Activated naive CD4-positive, alpha-beta T cell treated with Interleukin-2 at 50 U/mL for 16 hours (primary cell): ENCODE results near the gene MYL12A.
A peak's percentile ranks its signal among the peaks of the same experiment; 100 is the strongest.
"Not testable (repeated sequence)": the region's sequence is repeated elsewhere in the genome, so short reads cannot be mapped to it uniquely, and the experiment has no call there.

Source experiments
- DNase-seq: peaks from one replicate; pipeline ENCODE4 v3.0.0-alpha.2; 2020

MYL12A gene

DNA sequence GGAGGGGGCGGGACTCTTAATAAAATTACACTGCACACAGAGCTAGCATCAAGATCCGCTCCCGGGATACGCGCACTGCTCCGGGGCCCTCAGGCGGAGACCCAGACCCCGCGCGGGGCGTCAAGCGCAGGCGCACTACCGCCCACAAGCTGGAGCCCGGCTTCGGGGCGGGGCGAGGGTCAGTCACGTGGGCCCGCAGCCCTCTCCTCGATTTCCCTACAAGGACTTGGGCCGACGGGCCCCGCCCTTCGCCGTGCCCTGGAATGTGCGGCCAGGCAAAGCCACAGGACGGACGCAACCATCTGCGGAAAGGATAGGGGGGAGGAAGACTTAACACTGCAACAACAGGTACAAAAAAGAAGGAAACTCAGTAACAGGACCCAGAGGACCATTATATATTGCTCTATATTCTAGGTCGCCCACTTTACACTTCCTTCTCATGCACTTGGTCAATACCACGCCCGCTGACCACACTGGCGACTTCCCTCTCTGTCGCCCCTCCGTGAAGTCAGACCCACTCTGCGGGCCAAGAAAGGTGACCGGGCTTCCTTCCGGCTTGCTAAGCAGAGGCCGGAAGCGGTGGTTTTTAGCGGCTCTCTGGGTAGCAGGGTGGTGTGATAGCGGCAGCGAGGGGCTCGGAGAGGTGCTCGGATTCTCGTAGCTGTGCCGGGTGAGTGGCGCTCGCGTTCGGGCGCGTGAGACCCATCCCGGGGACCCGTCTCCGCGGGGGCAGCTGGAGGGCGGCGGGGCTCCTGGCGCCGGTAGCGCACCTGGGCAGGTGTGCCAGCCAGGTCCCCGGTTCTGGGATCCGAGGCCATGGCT is at the start of gene MYL12A:
Gene MYL12A (plus strand): TSS at position 562 of the 822 bp plus-strand sequence. CDS start 5,447 bp downstream, outside the sequence.
- peak; percentile 94 for DNase-seq

DNA sequence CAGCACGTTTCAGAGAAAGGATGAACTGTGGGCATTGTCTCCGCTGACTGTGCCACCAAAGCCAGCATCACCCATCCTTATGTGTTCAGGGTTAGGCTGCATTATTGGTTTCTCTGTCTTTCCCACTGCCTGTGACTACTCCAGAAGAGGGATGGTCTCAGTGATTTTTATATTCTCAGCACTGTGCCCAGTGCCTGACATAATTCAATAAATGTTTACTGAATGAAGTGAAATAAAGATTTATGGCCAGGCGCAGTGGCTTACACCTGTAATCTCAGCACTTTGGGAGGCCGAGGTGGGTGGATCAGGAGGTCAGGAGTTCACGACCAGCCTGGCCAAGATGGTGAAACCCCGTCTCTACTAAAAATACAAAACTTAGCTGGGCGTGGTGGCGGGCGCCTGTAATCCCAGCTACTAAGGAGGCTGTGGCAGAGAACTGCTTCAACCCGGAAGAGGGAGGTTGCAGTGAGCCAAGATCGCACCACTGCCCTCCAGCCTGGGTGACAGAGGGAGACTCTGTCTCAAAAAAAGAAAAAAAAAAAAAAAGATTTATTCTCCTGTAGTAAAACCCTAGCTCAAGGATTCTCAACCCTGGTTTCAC is 49.2 kb upstream of the MYL12A start:
- DNase-seq: not testable (repeated sequence)

DNA sequence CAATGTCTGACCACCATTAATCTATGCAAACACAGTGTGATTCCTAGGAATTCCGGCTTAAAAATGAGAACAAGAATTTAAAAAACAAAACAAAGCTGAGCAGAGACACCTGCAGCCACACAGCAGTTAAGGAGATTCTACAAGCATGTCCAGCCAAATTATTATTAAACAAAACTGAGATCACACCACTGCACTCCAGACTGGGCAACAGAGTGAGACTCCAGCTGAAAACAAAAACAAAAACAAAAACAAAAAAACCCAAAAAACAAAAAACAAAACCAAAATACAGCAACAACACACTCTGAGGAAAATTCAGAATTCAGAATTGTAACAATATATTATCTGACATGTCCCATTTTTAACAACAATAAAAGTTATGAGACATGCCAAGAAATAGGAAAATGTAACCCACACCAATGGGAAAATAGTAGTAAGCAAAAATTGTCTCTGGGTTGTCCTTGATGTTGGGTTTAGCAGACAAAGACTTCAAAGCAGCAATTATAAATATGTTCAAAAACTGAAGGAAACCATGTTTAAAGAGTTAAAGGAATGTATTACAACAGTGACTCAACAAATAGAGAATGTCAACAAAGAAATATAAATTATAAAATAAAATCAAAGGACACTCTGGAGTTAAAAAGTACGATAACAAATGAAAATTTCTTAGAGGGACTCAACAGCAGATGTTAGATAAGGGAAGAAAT is 47.5 kb upstream of the MYL12A start:
- DNase-seq: no peak

DNA sequence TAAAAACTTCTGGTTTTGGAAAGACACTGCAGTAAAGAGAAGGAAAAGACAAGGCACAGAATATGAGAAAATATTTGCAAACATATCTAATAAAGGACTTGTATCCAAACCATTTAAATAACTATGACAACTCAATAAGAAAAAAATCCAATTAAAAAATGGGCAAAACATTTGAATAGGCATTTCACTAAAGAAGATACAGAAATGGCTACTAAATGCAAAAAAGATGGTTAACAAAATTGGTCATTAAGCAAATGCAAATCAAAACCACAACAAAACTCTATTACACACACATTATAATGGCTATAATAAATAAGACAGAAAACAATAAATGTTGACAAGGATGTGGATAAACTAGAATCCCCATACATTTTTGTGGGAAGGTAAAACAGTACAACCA is 42.4 kb upstream of the MYL12A start:
- DNase-seq: no peak

DNA sequence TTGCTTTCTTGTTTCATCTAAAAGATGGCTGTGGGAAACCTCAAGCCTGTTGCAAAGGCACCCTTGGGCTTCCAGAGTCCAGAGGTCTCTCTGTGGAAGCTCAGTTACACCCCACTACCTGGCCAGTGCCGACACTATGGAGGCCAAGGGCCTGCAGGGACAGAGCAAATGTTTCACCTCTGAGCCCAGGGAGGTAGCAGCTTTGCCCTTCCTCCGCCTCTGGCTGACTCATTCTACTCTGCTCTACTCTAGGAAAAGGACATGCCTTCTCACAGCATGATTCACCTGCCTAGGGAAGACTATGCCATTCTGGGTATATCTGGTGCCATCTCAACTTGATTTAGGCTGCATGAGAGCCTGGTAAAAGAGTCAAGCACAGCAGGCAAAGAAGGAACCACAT is 40.0 kb upstream of the MYL12A start:
- DNase-seq: no peak

DNA sequence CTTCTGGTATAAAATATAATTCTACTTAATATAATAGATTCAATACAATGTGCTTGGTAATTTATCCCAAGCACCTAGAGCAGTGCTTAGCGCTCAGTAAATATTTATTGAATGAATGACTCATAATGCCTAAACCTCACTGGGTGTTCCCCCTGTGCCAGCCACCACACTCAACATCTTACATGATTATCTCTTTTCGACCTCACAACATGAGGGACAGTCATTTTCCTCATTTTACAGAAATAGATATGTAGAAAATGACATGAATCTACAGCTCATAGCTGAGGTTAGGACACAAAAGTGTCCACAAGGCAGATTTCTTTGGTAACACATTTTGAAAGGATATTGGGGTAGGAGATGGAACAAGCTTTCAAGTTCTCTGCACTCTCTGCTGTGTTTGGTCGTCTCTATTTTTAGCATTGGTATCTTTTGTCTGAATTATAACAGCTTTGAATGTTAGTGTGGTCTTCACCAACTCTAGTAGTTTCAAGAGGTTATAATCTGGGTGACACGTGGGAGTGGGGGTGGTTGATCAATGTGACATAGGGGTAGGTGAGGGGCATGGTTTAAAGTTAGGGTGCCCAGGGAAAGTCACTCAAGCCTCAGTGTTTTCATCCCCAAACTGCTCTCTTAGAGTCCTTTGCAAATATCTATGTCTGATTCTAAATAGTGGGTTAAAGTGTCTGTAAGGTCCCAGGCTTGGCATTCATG is 37.6 kb upstream of the MYL12A start:
- no peak for DNase-seq

DNA sequence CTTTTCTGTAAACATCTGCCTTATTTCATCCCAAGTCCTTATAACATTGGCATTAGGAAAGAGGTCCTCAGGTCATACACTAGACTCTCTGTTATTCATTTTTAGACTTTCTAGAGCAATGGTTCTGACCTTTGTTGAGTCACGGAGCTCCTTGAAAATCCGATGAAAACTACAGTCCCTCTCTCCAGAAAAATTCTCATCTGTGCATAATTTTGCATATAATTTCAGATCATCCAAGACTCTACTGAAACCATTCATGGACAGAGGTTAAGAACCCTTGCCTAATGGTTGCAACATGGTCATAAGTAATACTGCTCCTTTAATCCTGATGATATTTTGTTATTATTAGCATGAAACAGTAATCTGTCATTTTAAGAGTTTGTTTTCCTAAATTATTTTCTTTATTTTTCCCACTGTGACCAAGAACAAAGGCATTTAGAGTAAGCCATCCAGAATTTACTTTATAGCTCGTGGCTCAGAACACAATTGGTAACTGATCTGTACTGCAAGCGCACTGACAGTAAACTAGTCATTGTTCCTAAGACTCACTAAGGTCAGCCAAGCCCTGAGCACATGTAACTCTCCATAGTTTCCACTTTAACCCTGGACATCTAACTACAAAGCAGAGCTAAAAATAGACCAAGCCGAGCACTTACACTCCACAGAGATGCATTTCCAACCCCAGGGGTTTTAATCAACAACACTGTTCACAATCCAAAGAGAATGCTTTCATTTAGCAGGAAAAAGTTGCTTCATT is 36.2 kb upstream of the MYL12A start:
- no peak for DNase-seq

DNA sequence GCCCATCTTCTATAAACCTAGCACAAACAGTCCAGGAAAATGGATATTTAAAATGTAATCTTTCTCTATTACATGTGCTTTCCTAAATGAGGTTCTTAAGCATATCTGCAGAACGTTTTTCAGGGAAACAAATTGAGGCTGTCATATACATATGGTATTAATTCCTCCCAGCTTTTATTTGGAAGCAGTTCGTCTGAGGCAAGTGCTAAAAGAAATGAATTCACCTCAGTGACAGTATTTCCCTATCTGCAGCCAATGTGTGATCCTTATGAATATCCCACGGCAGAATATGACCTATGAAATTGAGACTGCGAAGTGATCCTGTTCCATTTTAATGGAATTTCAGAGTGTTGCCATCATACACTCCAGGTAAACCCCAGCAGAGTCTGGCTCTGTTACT is 34.9 kb upstream of the MYL12A start:
- DNase-seq: no peak

DNA sequence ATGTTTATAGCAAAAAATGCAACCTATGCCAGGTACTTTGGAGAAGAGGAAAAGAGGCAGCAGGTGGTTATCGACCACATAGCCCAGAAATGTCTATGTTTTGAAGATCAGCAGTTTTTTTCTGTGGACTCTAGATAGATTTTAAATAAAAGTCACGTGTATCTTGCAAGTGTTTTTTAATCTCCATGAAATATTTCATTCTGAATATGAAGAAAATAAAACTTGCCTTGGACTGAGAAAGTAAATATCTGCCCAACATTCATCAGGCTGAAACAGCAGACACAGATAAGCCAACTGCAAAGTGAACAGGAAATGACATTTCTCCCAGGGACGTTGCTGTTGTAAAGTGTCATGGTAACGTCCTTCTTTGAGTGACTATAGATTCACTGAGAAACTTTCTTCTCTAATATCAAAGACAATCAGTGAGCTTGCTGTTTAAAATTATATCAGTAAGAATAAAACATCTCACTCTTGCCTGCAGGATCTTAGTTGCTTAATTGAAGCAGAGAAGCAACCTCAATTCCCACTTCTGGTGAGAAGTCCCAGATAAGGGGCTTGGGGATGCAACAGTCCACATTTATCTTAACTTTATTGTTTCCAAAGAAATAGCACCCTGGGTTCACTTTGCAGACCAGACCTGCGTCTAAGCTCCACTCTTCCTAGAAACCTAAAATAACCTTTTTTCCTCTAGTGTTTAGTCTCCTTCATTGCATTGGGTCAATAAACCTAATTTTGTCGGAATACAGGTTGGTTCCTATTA is 34.1 kb upstream of the MYL12A start:
- no peak for DNase-seq

DNA sequence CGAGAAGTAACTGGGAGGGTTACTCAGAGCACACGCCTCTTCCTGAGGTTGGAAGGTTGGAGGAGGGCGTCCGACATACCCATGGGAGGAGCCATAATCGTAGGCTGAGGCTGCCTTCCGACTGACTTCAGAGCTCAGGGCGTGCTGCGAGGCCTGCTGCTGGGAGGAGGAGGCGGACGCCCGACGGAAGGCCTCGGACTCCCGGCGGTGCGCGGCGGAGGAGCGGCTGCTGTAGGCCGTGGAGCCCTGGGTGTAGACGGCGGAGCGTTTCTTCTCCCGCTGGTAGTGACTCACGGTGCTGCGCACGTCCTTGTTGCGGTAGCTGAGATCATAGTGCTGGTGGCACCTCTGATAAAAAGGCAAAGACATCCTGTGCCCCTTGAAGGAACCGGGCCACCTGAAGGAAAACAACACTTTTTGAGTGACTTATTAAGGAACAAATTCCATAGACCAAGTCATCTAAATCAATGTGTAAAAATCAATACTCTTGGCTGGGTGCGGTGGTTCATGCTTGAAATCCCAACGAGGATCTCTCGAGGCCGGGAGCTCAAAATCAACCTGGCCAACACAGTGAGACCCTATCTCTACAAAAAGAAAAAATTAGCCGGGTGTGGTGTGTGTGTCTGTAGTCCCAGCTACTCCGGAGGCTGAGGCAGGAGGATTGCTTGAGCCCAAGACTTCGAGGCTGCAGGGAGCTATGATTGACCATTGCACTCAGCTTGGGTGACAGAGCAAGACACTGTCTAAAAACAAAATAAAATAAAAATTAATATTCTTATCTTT is 32.6 kb upstream of the MYL12A start:
- DNase-seq: no peak

DNA sequence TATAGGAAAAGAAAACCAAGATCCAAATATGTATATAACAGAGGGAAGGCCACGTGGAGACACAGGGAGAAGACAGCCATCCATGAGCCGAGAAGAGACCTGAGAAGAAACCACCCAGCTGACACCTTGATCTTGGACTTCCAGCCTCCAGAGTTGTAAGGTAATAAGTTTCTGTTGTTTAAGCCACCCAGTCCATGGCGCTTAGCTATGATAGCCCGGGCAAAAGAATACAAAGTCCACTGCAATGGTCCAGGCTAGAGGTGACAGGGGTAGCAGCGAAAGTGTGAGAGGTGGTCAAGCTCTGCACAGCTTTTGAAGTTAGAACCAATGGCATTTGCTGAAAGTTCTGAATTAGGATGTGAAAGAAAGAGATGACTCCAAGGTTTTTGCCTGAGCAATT is 30.6 kb upstream of the MYL12A start:
- DNase-seq: no peak

DNA sequence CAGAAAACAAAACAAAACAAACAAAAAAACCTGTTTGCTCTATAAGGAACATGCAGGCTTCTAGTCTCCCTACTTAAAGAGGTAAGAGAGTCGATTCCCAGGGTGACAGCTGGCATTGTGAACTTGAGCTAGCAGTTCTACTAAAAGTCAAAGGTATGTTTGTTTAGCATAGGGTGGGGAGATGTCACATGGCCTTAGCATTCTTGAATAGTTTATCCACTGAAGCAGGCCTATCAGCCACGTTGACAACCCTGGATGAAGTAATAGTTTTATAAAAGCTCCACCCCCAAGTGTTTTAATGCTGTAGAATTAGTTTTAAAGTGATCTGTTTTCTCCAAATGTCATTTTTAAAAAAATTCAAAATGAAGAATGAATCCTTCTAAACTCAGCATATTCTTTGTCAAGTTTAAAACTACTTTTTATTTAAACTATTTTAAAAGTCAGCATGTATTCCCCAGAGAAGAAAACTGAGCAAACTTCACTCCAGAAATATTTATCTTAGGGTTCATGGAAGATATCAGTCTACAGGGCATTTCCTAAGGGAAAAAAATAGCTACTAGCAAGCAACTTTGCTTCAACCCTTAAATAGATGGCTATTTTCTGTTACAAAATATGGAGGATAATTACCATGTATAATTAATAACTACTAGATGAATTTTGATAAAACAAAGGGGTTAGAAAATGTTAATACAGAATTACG is 29.5 kb upstream of the MYL12A start:
- DNase-seq: no peak

DNA sequence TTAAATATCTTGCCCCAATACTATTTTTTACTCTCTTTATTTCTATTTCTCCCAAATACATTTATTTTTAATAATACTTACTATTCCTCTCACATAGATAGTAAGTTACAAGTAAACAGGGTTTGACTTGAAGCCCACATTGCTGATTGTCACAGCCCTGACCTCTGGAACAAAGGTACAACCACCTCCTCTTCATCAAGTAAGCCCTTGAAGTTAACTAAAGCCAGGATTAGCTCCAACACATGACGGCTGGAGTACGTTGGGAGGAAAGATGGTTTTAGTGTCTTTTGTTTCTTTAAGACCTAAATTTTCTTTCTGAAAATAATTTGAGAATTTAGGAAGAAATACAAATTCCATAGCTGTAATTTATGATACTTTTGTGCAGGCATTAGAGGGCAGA is 28.8 kb upstream of the MYL12A start:
- no peak for DNase-seq

DNA sequence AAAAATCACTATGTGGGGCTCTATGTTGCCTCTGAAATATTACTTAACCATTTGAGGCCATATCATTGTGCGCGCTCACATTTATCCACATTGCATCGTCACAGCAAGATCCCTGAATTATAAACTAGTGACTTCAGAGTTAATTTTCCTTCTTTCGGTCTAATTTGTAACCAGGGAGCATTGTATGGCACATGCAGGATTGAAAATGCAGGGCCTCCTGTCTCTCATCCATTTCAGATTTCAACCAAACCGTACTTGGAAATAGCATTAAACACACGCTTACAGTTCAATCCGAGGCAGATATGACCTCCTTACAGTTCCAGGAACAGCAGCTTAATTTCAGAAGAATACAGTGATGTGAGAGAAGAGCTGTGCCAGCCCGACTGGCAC is 28.4 kb upstream of the MYL12A start:
- no peak for DNase-seq

DNA sequence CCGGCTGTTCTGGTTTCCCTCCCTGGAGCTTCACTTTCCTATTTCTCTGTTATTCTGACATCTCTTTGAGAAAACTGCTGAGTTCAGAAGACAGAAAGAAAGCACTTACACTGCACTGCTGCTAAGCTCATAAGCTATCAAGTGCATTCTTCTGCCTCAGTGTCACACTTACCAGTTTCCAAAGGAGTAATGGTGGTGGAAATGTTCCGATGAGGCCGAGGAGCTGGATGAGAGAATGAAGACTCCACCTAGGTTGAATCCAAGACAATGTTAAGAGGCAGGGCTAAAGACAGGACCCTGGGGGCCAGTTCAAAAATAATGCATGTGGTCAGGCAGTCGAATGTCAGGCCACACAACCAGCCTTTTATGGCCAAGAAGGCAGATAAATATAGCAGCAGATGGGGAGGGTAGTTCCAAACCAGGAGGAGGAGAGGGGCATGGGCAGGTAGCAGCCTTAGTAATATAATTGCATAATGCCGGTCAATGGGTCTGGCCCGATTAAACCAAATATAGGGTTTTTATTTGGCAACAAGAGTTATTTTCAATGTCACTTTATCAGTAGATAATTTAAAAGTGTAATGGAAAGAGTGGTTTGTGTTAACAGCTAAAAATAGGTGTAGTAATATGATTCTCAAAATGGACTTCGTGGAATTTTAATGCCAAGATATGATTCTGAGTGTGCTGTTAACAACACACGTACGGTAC is 27.8 kb upstream of the MYL12A start, which contains the start of gene MYOM1:
Gene MYOM1 (minus strand): TSS at position 338 of the 705 bp plus-strand sequence. CDS start 4,745 bp downstream, outside the sequence.
- DNase-seq: no peak

DNA sequence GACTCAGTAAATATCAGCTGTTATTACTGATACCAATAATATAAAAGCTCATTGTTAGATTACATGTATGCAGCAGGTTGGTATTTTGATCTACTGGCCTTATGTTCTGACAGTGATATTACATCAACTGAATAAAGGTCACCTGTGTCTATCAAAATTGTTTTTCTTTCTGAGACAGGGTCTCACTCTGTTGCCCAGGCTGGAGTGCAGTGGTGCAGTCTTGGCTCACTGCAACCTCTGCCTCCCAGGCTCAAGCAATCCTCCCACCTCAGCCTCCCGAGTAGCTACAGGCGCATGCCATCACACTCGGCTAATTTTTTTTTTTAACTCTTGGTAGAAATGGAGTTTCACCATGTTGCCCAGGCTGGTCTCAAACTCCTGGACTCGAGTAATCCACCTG is 26.7 kb upstream of the MYL12A start:
- DNase-seq: not testable (repeated sequence)

DNA sequence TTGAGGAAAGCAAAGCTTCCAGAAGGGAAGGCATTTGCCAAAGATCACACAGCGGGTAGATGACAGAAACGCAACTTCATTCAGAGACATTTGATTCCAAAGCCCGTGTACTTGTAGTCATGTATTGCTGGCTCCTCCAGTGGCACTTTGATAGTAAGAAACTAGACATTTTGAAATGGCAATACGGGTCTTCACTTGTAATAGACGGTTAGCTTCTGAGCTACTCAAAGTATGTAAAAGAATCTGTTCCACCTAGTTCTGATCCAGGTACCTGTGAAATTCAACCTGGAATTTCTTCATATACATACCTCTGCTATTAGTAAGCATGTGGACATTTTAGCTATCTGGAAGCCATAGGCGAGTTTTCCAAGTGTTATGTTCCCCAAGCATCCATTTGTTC is 26.1 kb upstream of the MYL12A start:
- no peak for DNase-seq

DNA sequence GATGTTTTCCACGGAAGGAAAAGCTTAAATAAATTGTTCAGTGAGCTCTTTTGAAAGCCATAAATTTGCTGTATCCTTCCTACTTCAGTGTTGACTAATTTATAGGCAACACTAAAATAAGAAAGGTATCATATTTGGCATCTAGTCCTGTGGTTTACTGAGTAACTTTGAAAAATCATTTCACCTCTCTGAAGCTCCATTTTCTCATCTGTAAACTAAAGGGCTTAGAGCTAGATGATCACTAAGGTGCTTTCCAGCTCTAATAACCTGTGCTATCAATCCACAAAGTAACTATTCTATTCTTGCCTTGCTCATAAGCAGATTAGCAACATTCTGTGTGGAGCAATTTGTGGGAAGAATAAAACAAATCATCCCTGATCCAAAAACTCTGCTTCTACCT is 24.2 kb upstream of the MYL12A start:
- no peak for DNase-seq

DNA sequence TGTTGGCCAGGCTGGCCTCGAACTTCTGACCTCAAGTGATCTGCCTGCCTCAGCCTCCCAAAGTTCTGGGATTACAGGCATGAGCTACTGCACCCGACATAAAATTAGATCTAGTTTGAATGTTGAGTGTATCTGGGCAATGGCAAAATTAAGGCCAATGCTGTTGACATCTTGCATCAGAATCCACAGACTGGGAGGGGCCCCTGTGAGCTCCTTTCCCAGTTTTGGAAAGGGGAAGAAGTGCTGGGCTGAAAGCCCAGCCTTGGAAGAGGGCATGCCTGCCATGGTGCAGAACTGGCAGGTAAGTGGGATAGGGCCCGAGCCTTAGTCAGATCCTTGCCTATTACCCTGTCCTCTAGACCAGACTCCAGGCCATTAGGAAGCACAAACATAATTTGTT is 23.4 kb upstream of the MYL12A start:
- no peak for DNase-seq

DNA sequence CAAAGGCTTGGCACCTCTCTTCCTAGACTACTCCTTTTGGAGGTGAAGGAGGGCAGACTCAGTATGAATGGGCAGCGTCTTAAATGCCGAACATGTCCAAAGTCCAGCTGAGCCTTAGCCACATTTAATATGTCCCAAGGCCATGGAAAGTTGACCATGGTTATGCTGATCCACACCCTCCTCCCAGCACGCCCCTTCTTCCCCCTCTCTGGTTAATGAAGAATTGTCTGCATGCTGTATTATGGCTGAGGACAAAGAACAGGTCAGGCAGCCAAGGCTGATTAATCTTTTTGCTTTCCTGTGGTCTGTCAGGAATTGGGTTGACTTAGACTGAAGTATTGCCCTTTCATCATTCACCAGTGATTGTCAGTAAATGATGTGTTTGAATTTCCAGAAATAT is 22.0 kb upstream of the MYL12A start:
- DNase-seq: no peak
